CD4-positive, alpha-beta memory T cell (primary cell): Measurements from ENCODE around the gene TMEM239. TPM values are rescaled to one million over a fixed set of nuclear protein-coding genes. Genes with fewer than 3 reads are reported as not detected.

Source experiments
- CTCF ChIA-PET: fragments of 350-600 bp; sonication (Branson Sonifier 250); formaldehyde crosslinking; loops from one replicate; lab custom pipeline; 2021; ENCODE audit warnings: inconsistent platforms; ENCODE audit not compliant: partially characterized antibody; lab: Charles Lee
- POLR2A ChIA-PET: fragments of 350-600 bp; sonication (Branson Sonifier 250); formaldehyde crosslinking; loops from one replicate; lab custom pipeline; 2021; ENCODE audit not compliant: partially characterized antibody; lab: Charles Lee
- DNase-seq, 5 donors: peaks; one replicate each; pipeline versions ENCODE4 v3.0.0 to v3.0.0-alpha.2; 2020 to 2022; ENCODE audit warnings: mixed read lengths in 1 of 5
- H3K27ac ChIP-seq: one replicate; pipeline ENCODE4 v1.7.0; 2013; ENCODE audit warnings: low read depth, low read length
- H3K27me3 ChIP-seq: 2 replicates; pipeline ENCODE4 v1.7.0; 2013; ENCODE audit warnings: mild to moderate bottlenecking, low read length, moderate library complexity; ENCODE audit not compliant: insufficient read depth
- H3K36me3 ChIP-seq: 2 replicates; pipeline ENCODE4 v1.7.0; 2013; ENCODE audit warnings: mild to moderate bottlenecking, low read length, moderate library complexity; ENCODE audit not compliant: insufficient read depth
- H3K4me1 ChIP-seq: 2 replicates; pipeline ENCODE4 v1.7.0; 2013; ENCODE audit warnings: mild to moderate bottlenecking, low read length, moderate library complexity; ENCODE audit not compliant: insufficient read depth
- H3K4me3 ChIP-seq, 2 donors: one replicate each; pipeline ENCODE4 v1.7.0; 2013; ENCODE audit warnings: low read length in 2 of 2, mild to moderate bottlenecking in 1 of 2
- H3K9me3 ChIP-seq, 2 donors: one replicate each; pipeline ENCODE4 v1.7.0; 2013; ENCODE audit warnings: low read length in 2 of 2, control low read depth in 1 of 2; ENCODE audit not compliant: control insufficient read depth in 1 of 2
- H3K27ac Mint-ChIP-seq, 7 donors: one replicate each; pipeline ENCODE4 v1.8.0; 2020 to 2021; ENCODE audit warnings: mixed read lengths in 7 of 7, mild to moderate bottlenecking in 6 of 7, inconsistent platforms in 3 of 7, moderate library complexity in 3 of 7
- H3K27me3 Mint-ChIP-seq, 2 donors: one replicate each; pipeline ENCODE4 v1.8.0; 2020 to 2021; ENCODE audit warnings: mixed read lengths in 2 of 2
- H3K36me3 Mint-ChIP-seq, 2 donors: one replicate each; pipeline ENCODE4 v1.8.0; 2020 to 2021; ENCODE audit warnings: mixed read lengths in 2 of 2, inconsistent platforms in 1 of 2, mild to moderate bottlenecking in 1 of 2
- H3K4me1 Mint-ChIP-seq, 4 donors: one replicate each; pipeline ENCODE4 v1.8.0; 2020 to 2021; ENCODE audit warnings: mixed read lengths in 4 of 4, mild to moderate bottlenecking in 1 of 4
- H3K4me3 Mint-ChIP-seq, 8 donors: one replicate each; pipeline ENCODE4 v1.8.0; 2020 to 2021; ENCODE audit warnings: mixed read lengths in 8 of 8, mild to moderate bottlenecking in 7 of 8, moderate library complexity in 6 of 8, inconsistent platforms in 3 of 8
- H3K9me3 Mint-ChIP-seq, 8 donors: one replicate each; pipeline ENCODE4 v1.8.0; 2020 to 2021; ENCODE audit warnings: mixed read lengths in 8 of 8, mild to moderate bottlenecking in 5 of 8, inconsistent platforms in 3 of 8, moderate library complexity in 1 of 8
- intact Hi-C: fragments of 100-400 bp; cut with micrococcal nuclease; formaldehyde crosslinking; loops from one replicate; pipeline ENCODE4 v1.15.1; 2023
- polyA plus RNA-seq, 2 donors: library from polyadenylated mRNA; unstranded; fragments of 300-500 nt; fragmentation: Illumina TruSeq; gene quantifications; one replicate each; pipeline ENCODE4 v1.2.3, GENCODE V29; 2021
- total RNA-seq, 2 experiments: library from RNA; stranded (reverse); gene quantifications; one replicate each; pipeline ENCODE4 v1.2.3, GENCODE V29; 2021

TMEM239 gene
- total and polyA plus RNA-seq, 4 experiments from 2014 or later: not detected

GRCh38 chr20:2816583-2817340 is 598 bp downstream of the TMEM239 start:
- Mint-ChIP-seq H3K9me3 (peaks cover 0 to 13% (median 8%) of the 10 kb centered on the region in 8 donors), H3K27me3 (peaks cover 15 to 28% of the 10 kb centered on the region in 2 donors), H3K4me1 (peaks cover 4 to 16% (median 9%) of the 10 kb centered on the region in 4 donors), H3K36me3 (peaks cover 0 to 3% of the 10 kb centered on the region in 2 donors), H3K4me3 (no peak overlapping the region), H3K27ac (no peak overlapping the region)
- H3K27me3 ChIP-seq: peaks cover 5% of the 10 kb centered on the region
- ChIA-PET CTCF (no interaction called here), POLR2A (no interaction called here)
- peaks cover 4% of the 10 kb centered on the region for H3K4me1 ChIP-seq
- H3K27ac ChIP-seq: no peak overlapping the region
- no peaks in the 10 kb centered on the region for H3K36me3 ChIP-seq
- DNase-seq: no peak
- intact Hi-C loops: no loop called here
- peaks cover 0 to 4% of the 10 kb centered on the region in 2 donors for H3K9me3 ChIP-seq
- no peak overlapping the region for H3K4me3 ChIP-seq

- H3K27me3 Mint-ChIP-seq: peaks cover 11 to 23% of the 10 kb centered on the region in 2 donors
These were observed 1.2 kb downstream of the TMEM239 start for GRCh38 chr20:2817341-2817726.

GRCh38 chr20:2817891-2818595 is 1.9 kb downstream of the TMEM239 start:
- Mint-ChIP-seq H3K27ac (no peak overlapping the region), H3K27me3 (peaks cover 8 to 20% of the 10 kb centered on the region in 2 donors), H3K36me3 (peaks cover 0 to 3% of the 10 kb centered on the region in 2 donors), H3K4me1 (peaks cover 8 to 21% (median 14%) of the 10 kb centered on the region in 4 donors), H3K9me3 (peaks cover 0 to 4% (median 0%) of the 10 kb centered on the region in 8 donors), H3K4me3 (no peak overlapping the region)
- ChIA-PET POLR2A (no interaction called here), CTCF (no interaction called here)
- no peak overlapping the region for H3K27ac ChIP-seq
- H3K4me3 ChIP-seq: no peak overlapping the region
- H3K36me3 ChIP-seq: no peaks in the 10 kb centered on the region
- peaks cover 10% of the 10 kb centered on the region for H3K4me1 ChIP-seq
- intact Hi-C loops: no loop called here
- DNase-seq: no peak
- peaks cover 5% of the 10 kb centered on the region for H3K27me3 ChIP-seq
- no peaks in the 10 kb centered on the region for H3K9me3 ChIP-seq

More at GRCh38 chr20:2817341-2817726, 1.2 kb downstream of the TMEM239 start:
- intact Hi-C loops: no loop called here
- Histone ChIP-seq H3K27ac (no peak overlapping the region), H3K36me3 (no peaks in the 10 kb centered on the region), H3K9me3 (peaks cover 0 to 3% of the 10 kb centered on the region in 2 donors), H3K4me1 (peaks cover 9% of the 10 kb centered on the region), H3K27me3 (peaks cover 5% of the 10 kb centered on the region), H3K4me3 (no peak overlapping the region)
- Mint-ChIP-seq H3K4me1 (peaks cover 8 to 21% (median 14%) of the 10 kb centered on the region in 4 donors), H3K4me3 (no peak overlapping the region), H3K9me3 (peaks cover 0 to 8% (median 4%) of the 10 kb centered on the region in 8 donors), H3K36me3 (peaks cover 0 to 3% of the 10 kb centered on the region in 2 donors), H3K27ac (no peak overlapping the region)
- POLR2A ChIA-PET: no interaction called here
- DNase-seq: no peak
- CTCF ChIA-PET: no interaction called here

GRCh38 chr20:2820084-2820895 is 4.1 kb downstream of the TMEM239 start:
- no peaks in the 10 kb centered on the region for H3K36me3 ChIP-seq
- Mint-ChIP-seq H3K36me3 (no peaks in the 10 kb centered on the region), H3K4me1 (peaks cover 8 to 21% (median 14%) of the 10 kb centered on the region in 4 donors), H3K4me3 (peak overlapping the region in 6 of 8 donors; percentile 4 to 50 (median 31)), H3K27me3 (peaks cover 8 to 13% of the 10 kb centered on the region in 2 donors), H3K27ac (peak overlapping the region in 2 of 7 donors; percentile 43 to 57), H3K9me3 (no peaks in the 10 kb centered on the region)
- H3K27me3 ChIP-seq: peaks cover 5% of the 10 kb centered on the region
- H3K4me3 ChIP-seq: no peak overlapping the region
- H3K27ac ChIP-seq: no peak overlapping the region
- H3K9me3 ChIP-seq: no peaks in the 10 kb centered on the region
- H3K4me1 ChIP-seq: peaks cover 10% of the 10 kb centered on the region
- intact Hi-C loops: no loop called here
- ChIA-PET CTCF (interaction anchor here (1.4 kb wide), 1 partner anchor 13 kb away, joined by 3 read pairs; no protein-coding TSS in a partner anchor), POLR2A (no interaction called here)
- DNase-seq: no peak

- Mint-ChIP-seq H3K36me3 (no peaks in the 10 kb centered on the region), H3K4me3 (peak overlapping the region; percentile 54 to 81 (median 68)), H3K27me3 (peaks cover 10 to 11% of the 10 kb centered on the region in 2 donors), H3K27ac (peak overlapping the region in 3 of 7 donors; percentile 36 to 61 (median 57)), H3K4me1 (peaks cover 12 to 28% (median 20%) of the 10 kb centered on the region in 4 donors), H3K9me3 (no peaks in the 10 kb centered on the region)
- Histone ChIP-seq H3K4me1 (peaks cover 17% of the 10 kb centered on the region), H3K36me3 (no peaks in the 10 kb centered on the region), H3K27me3 (peaks cover 5% of the 10 kb centered on the region), H3K4me3 (peak overlapping the region in 1 of 2 donors; percentile 17), H3K27ac (no peak overlapping the region), H3K9me3 (no peaks in the 10 kb centered on the region)
- CTCF ChIA-PET: interaction anchor here (0.5 to 1.6 kb wide), 4 partner anchors 12 to 476 kb away, joined by 3 read pairs; no protein-coding TSS in a partner anchor
- no peak for DNase-seq
- POLR2A ChIA-PET: interaction anchor here (1.0 to 1.8 kb wide), 3 partner anchors 15 to 53 kb away, joined by 3 to 14 read pairs (median 5); partner anchors contain the start of genes PCED1A and VPS16
- intact Hi-C loops: no loop called here
These were observed 5.0 kb downstream of the TMEM239 start for GRCh38 chr20:2820896-2821869.

GRCh38 chr20:2822073-2822472 is 5.9 kb downstream of the TMEM239 start:
- DNase-seq: peak; percentile 66 to 78 (median 69)
- peaks cover 12 to 37% (median 26%) of the 10 kb centered on the region in 4 donors for H3K4me1 Mint-ChIP-seq
- peak overlapping the region in 7 of 8 donors; percentile 31 to 81 (median 74) for H3K4me3 Mint-ChIP-seq
- peak overlapping the region in 3 of 7 donors; percentile 51 to 61 (median 57) for H3K27ac Mint-ChIP-seq
- H3K36me3 ChIP-seq: no peaks in the 10 kb centered on the region
- H3K4me3 ChIP-seq: no peak overlapping the region
- intact Hi-C loops: no loop called here
- peaks cover 5% of the 10 kb centered on the region for H3K27me3 ChIP-seq
- no peaks in the 10 kb centered on the region for H3K9me3 Mint-ChIP-seq
- POLR2A ChIA-PET: interaction anchor here (1.0 to 1.8 kb wide), 3 partner anchors 14 to 54 kb away, joined by 3 to 14 read pairs (median 5); partner anchors contain the start of genes PCED1A and VPS16
- peaks cover 10 to 12% of the 10 kb centered on the region in 2 donors for H3K27me3 Mint-ChIP-seq
- no peaks in the 10 kb centered on the region for H3K9me3 ChIP-seq
- peaks cover 25% of the 10 kb centered on the region for H3K4me1 ChIP-seq
- no peaks in the 10 kb centered on the region for H3K36me3 Mint-ChIP-seq
- CTCF ChIA-PET: interaction anchor here (0.5 to 1.6 kb wide), 3 partner anchors 34 to 477 kb away, joined by 3 read pairs; no protein-coding TSS in a partner anchor
- no peak overlapping the region for H3K27ac ChIP-seq
